Hematopoietic multipotent progenitor cell treated with erythropoietin and hydrocortisone succinate and interleukin-3 and kit ligand, for 4 days (in vitro differentiated cells): ENCODE results near the gene BBS9.

Source experiments
- DNase-seq: peaks from one replicate; pipeline ENCODE4 v3.0.0-alpha.2; 2015

BBS9 gene

GRCh38 chr7:33379891-33380525, 250.6 kb downstream of the BBS9 start:
- DNase-seq, result no peak

GRCh38 chr7:33388332-33388731, 259.0 kb downstream of the BBS9 start:
- no peak for DNase-seq

GRCh38 chr7:33392148-33392547, 262.8 kb downstream of the BBS9 start:
- DNase-seq, result no peak

GRCh38 chr7:33393770-33394169, 264.4 kb downstream of the BBS9 start:
- no peak for DNase-seq

- DNase-seq, result no peak
Measured at GRCh38 chr7:33395340-33395739, 266.0 kb downstream of the BBS9 start.

- DNase-seq, result no peak
Measured at GRCh38 chr7:33399528-33400213, 270.3 kb downstream of the BBS9 start.

- DNase-seq, result no peak
Measured at GRCh38 chr7:33400214-33400538, 270.8 kb downstream of the BBS9 start.

GRCh38 chr7:33410266-33410665, 280.9 kb downstream of the BBS9 start:
- no peak for DNase-seq

- no peak for DNase-seq
Measured at GRCh38 chr7:33411020-33411419, 281.7 kb downstream of the BBS9 start.

GRCh38 chr7:33412331-33412730, 283.0 kb downstream of the BBS9 start:
- no peak for DNase-seq

GRCh38 chr7:33418251-33418701, 288.9 kb downstream of the BBS9 start:
- DNase-seq, result no peak

- DNase-seq, result no peak
Measured at GRCh38 chr7:33420311-33420940, 291.1 kb downstream of the BBS9 start.

GRCh38 chr7:33421429-33421828, 292.1 kb downstream of the BBS9 start:
- DNase-seq, result no peak

GRCh38 chr7:33422141-33422540, 292.8 kb downstream of the BBS9 start:
- DNase-seq, result no peak

- peak; percentile 9 for DNase-seq
Measured at GRCh38 chr7:33422825-33423645, 293.7 kb downstream of the BBS9 start.

- DNase-seq, result peak; percentile 43
Measured at GRCh38 chr7:33423646-33424020, 294.3 kb downstream of the BBS9 start.

- peak; percentile 9 for DNase-seq
Measured at GRCh38 chr7:33425395-33425794, 296.0 kb downstream of the BBS9 start.

GRCh38 chr7:33425929-33426678, 296.7 kb downstream of the BBS9 start:
- DNase-seq, result no peak

GRCh38 chr7:33428415-33428814, 299.1 kb downstream of the BBS9 start:
- DNase-seq, result no peak

- DNase-seq, result no peak
Measured at GRCh38 chr7:33431543-33431942, 302.2 kb downstream of the BBS9 start.

GRCh38 chr7:33432821-33433220, 303.5 kb downstream of the BBS9 start:
- no peak for DNase-seq

- DNase-seq, result no peak
Measured at GRCh38 chr7:33433357-33433756, 304.0 kb downstream of the BBS9 start.

- peak; percentile 21 for DNase-seq
Measured at GRCh38 chr7:33444511-33444910, 315.1 kb downstream of the BBS9 start.
